ENCODE measurements around the gene TMEM179.

Gene TMEM179

GRCh38 chr14:104541905-104542465 is 62.6 kb downstream of the TMEM179 start:
- no peak for DNase-seq
